Endothelial cell of umbilical vein (primary cell): ENCODE data around the gene ACAP1.
"Not testable (repeated sequence)": the region's sequence is repeated elsewhere in the genome, so short reads cannot be mapped to it uniquely, and the experiment has no call there.

Experiments
- CTCF ChIP-seq, 2 donors: IDR thresholded peaks; 1 replicate in 1 of 2; 2 replicates in 1 of 2; pipeline ENCODE4 v1.5.1; 2011; ENCODE audit warnings: low read length in 2 of 2, mild to moderate bottlenecking in 2 of 2, moderate library complexity in 2 of 2, control low read depth in 1 of 2, inconsistent platforms in 1 of 2, low read depth in 1 of 2; ENCODE audit not compliant: insufficient read depth in 1 of 2; ENCODE audit errors: extremely low read depth in 1 of 2
- EZH2 ChIP-seq: IDR thresholded peaks from 2 replicates; pipeline ENCODE4 v1.6.1; 2012; ENCODE audit warnings: borderline replicate concordance, low read depth, mild to moderate bottlenecking, moderate library complexity, low read length, inconsistent platforms; ENCODE audit not compliant: severe bottlenecking
- FOS ChIP-seq: IDR thresholded peaks from 2 replicates; pipeline ENCODE4 v1.6.1; 2011; ENCODE audit warnings: mild to moderate bottlenecking, low read length, moderate library complexity, borderline replicate concordance; ENCODE audit not compliant: insufficient read depth
- GATA2 ChIP-seq: IDR thresholded peaks from 2 replicates; pipeline ENCODE4 v1.7.0; 2011; ENCODE audit warnings: low read depth, mild to moderate bottlenecking, moderate library complexity, mixed read lengths, low read length; ENCODE audit not compliant: insufficient read length, insufficient read depth
- JUN ChIP-seq: IDR thresholded peaks from 2 replicates; pipeline ENCODE4 v1.6.1; 2011; ENCODE audit warnings: borderline replicate concordance, low read depth; ENCODE audit not compliant: insufficient read length, insufficient read depth
- MYC ChIP-seq: IDR thresholded peaks from one replicate; pipeline ENCODE4 v1.6.1; 2011; ENCODE audit warnings: mild to moderate bottlenecking, low read depth, low read length
- POLR2A ChIP-seq: IDR thresholded peaks from 2 replicates; pipeline ENCODE4 v1.6.1; 2012; ENCODE audit warnings: low read depth, mild to moderate bottlenecking, control low read depth, low read length
- POLR2AphosphoS5 ChIP-seq: IDR thresholded peaks from 2 replicates; pipeline ENCODE4 v1.6.1; 2012; ENCODE audit warnings: low read depth, mild to moderate bottlenecking, control low read depth, low read length, moderate library complexity; ENCODE audit not compliant: insufficient read depth
- TF ChIP-seq, protein P1 (sequence below): IDR thresholded peaks from 2 replicates; pipeline ENCODE4 v1.6.1; 2011; ENCODE audit not compliant: insufficient read depth, insufficient read length

DNA sequence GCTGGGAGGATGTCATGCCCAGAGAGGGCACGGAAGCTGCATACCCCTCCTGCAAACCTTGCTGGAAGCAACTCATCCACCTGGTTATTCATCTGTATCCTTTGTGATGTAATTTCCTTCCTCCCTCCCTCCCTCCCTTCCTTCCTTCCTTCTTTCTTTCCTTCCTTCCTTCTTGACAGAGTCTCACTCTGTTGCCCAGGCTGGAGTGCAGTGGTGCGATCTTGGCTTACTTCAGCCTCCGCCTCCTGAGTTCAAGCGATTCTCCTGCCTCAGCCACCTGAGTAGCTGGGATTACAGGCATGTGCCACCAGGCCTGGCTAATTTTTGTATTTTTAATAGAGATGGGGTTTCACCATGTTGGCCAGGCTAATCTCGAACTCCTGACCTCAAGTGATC lies 32.3 kb downstream of the ACAP1 start:
- not testable (repeated sequence) for TF ChIP-seq POLR2AphosphoS5; CTCF (IDR thresholded peaks at IDR 0.05; ENCODE audit: extremely low read depth in 1 of 2, insufficient read depth in 1 of 2, low read depth in 1 of 2, low read length in 2 of 2); POLR2A; MYC; FOS; EZH2; JUN; GATA2
- TF ChIP-seq, protein P1, sequence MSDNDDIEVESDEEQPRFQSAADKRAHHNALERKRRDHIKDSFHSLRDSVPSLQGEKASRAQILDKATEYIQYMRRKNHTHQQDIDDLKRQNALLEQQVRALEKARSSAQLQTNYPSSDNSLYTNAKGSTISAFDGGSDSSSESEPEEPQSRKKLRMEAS: not testable (repeated sequence)
